Right ventricle myocardium inferior (tissue), 1 donor: ENCODE measurements around the gene GOLGA8M. TPM values are rescaled to one million over a fixed set of nuclear protein-coding genes. Genes with fewer than 3 reads are reported as not detected.
"Not testable (repeated sequence)": the region's sequence is repeated elsewhere in the genome, so short reads cannot be mapped to it uniquely, and the experiment has no call there.

ENCODE experiments used
- ATAC-seq: fragments of 200-7000 bp; cut with Tn5 transposase; one replicate; pipeline ENCODE4 v1.9.1; 2020; ENCODE audit warnings: mild to moderate bottlenecking, moderate library complexity
- DNase-seq: peaks from one replicate; pipeline ENCODE4 v3.0.0; 2021; ENCODE audit errors: missing footprints
- intact Hi-C: fragments of 100-400 bp; cut with DNase I; formaldehyde crosslinking; loops from one replicate; pipeline ENCODE4 v1.11.0; 2022
- long read RNA-seq: library from polyadenylated mRNA; unstranded; transcript quantifications from one replicate; pipeline ENCODE4 v2.0.0, GENCODE V29; 2021
- total RNA-seq: library from RNA; stranded (reverse); fragmentation: NEBNext Ultra II Directional; extraction: Animal tissue kit (Norgen Biotek cat#: 25700); gene quantifications from one replicate; pipeline ENCODE4 v1.2.1, GENCODE V29; 2021
- donor health status: DM: no; HTN: yes; CAD: no; lungs with severe emphysema.

Gene GOLGA8M, protein sequence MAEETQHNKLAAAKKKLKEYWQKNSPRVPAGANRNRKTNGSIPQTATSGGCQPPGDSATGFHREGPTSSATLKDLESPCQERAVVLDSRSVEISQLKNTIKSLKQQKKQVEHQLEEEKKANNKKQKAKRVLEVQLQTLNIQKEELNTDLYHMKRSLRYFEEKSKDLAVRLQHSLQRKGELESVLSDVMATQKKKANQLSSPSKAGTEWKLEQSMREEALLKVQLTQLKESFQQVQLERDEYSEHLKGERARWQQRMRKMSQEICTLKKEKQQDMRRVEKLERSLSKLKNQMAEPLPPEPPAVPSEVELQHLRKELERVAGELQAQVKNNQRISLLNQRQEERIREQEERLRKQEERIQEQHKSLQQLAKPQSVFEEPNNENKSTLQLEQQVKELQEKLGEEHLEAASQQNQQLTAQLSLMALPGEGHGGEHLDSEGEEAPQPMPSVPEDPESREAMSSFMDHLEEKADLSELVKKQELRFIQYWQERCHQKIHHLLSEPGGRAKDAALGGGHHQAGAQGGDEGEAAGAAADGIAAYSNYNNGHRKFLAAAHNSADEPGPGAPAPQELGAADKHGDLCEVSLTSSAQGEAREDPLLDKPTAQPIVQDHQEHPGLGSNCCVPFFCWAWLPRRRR
- 2.6 TPM for total RNA-seq
- long read RNA-seq: 0 reads

DNA sequence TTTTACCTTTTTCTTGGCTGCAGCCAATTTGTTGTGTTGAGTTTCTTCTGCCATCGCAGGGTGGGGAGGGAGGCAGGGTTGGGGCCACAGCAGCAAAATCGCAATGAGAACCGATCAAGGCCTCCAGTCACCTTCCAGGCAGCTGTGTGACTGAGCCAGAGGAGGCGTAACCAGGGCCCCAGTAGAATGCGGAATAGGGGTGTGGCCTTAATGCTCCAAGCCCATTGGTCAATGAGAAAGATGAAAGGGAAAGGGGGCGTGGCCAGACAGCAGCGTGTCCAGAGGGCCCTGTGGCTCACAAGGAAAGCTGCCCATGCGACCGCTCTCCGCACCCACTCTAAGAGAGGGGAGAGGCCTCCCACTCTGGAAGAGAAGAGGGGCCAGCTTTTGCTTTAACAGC lies at the start of gene GOLGA8M:
TSS of gene GOLGA8M (minus strand) at position 152 of the 400 bp plus-strand sequence. CDS start at position 54, 98 bp downstream.
- ATAC-seq, intact Hi-C loops, DNase-seq: not testable (repeated sequence)

GRCh38 chr15:28742890-28743289 lies 30.7 kb upstream of the GOLGA8M start:
- intact Hi-C loops, ATAC-seq, DNase-seq: not testable (repeated sequence)

DNA sequence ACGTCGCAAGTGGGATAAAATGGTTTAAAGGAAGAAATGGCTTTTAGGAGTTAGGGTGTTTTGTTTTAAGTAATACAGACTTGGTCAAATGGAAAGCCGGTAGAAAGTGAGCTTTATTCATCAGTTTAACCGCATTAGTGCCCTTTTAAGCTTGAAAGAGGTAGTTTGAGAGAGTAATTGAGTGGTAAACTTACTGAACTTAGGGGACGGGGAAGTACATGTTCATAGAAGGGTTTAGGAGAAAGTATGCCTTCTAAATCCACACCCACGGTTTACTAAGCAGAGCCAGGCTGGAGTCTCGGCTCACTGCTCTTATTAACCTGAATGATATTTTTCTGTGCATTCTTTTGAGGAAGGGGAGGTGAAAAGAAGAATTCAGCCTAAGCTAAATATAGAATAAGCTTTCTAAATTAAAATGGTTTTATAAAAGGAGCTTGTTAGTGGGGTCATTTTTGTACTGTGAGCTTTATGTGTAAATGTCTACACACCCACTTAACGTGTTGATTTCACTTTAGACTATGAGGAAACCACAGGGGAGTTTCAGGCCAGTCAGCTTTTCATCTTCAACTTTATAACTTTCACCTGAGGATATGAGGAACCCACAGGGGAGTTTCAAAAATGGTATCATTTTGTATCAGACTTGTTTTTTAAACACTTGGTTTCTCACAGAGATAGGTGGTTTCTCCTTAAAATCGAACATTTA lies 26.5 kb upstream of the GOLGA8M start:
- DNase-seq, ATAC-seq, intact Hi-C loops: not testable (repeated sequence)

DNA sequence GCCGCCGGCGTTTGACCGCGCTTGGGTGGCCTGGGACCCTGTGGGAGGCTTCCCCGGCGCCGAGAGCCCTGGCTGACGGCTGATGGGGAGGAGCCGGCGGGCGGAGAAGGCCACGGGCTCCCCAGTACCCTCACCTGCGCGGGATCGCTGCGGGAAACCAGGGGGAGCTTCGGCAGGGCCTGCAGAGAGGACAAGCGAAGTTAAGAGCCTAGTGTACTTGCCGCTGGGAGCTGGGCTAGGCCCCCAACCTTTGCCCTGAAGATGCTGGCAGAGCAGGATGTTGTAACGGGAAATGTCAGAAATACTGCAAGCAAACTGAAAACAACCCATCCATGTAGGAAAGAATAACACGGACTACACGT lies 26.0 kb upstream of the GOLGA8M start:
- DNase-seq, intact Hi-C loops: not testable (repeated sequence)
- ATAC-seq: peak; percentile 27

DNA sequence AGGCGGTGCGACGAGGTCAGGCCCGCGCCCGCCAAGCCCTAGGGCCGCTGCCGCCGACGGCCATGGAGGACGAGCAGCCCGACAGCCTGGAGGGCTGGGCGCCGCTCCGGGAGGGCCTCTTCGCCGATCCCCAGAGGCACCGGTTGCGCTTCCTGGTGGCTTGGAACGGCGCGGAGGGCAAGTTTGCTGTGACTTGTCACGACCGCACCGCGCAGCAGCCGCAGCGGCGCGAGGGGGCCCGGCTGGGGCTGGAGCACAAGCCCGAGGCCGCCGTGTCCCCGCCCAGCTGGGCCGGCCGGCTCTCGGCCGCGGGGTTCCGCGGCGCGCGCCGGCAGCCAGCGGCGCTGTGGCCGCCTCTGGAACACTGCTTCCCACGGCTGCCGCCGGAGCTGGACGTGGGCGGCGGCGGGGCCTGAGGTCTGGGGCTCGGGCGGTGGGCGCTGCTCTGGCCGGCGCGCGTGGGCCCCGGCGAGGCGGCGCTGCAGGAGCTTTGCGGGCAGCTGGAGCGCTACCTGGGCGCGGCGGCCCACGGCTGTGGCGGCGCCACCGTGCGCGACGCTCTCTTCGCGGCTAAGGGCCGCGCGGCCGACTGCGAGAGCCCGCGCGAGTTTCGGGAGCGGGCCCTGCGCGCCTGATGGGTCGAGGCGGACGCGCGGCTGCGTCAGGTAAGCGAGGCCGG lies 25.4 kb upstream of the GOLGA8M start:
- intact Hi-C loops: not testable (repeated sequence)
- DNase-seq: peak; percentile 77

DNA sequence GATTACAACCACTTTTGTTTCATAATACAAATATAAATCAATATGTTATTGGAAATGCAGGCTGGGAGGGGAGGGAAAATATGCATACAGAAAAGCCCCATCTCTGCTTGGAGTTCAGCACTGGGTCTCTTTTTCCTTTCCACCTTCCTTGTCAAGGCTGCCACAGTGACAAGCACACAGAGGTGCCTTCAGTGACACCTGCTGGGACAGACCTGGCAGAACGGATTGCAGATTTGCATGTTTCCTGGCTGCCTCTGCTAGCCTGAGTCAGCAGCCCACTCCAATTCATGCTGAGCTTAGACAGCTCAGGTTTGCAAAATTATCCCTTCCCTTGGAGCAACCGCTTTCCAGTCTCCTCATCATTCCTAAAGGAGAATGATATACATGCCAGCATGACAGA lies 15.8 kb upstream of the GOLGA8M start:
- intact Hi-C loops, DNase-seq, ATAC-seq: not testable (repeated sequence)

More for the DNA sequence above, 25.4 kb upstream of the GOLGA8M start:
- peak; percentile 96 for ATAC-seq

- ATAC-seq, intact Hi-C loops, DNase-seq: not testable (repeated sequence)
Observed at GRCh38 chr15:28727026-28727425, 14.8 kb upstream of the GOLGA8M start.

GRCh38 chr15:28726102-28726501 lies 13.9 kb upstream of the GOLGA8M start:
- ATAC-seq: no peak
- intact Hi-C loops: no loop called here
- DNase-seq: no peak

DNA sequence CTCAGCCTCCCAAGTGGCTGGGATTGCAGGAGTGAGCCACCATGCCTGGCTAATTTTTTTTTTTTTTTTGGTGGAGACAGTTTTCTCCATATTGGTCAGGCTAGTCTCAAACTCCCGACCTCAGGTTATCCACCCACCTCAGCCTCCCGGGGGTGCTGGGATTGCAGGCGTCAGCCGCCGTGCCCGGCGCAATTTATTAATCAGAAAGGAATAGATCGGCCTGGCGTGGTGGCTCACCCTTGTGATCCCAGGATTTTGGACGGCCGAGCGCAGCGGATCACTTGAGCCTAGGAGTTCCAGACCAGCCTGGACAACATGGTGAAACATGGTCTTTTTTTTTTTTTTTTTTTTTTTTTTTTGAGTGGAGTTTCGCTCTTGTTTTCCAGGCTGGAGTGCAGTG lies 13.3 kb upstream of the GOLGA8M start:
- intact Hi-C loops: no loop called here
- DNase-seq (no peak), ATAC-seq (no peak)

DNA sequence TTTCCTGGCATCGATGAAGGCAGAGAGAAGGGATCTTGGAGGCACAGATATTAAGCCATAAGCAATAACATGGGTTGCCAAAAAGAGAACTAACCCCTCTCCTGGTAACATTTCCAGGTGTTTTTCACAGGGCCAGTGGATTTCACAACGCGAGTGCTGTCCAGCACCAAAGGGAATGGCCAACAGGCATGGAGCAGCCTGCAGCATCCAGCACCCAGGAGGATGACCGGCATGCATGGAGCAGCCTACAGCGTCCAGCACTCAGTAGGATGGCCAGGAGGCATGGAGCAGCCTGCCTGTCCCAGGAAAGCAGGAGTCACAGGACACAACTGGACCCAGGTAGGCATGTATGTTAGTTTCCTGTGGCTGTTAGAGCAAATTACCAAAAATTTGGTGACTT lies 11.8 kb upstream of the GOLGA8M start:
- intact Hi-C loops, DNase-seq, ATAC-seq: not testable (repeated sequence)

DNA sequence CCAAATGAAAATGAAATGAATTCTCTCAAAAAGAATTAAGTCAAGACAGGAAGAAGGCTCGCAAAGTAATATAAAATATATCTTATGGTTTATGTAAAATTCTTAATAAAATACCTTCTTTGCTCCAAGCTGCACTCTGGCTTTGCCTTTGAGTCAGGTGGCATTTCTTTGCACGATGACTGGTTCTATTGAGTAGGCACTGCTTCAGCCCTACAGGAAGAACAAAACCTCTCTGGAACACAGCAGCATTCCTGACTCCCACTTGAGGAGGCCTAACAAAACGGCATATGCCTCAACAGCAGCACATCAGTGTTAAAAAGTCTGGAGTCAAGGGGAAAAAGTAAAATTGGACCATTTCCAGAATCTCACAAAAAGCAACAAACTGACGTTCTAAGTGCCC lies 7.4 kb upstream of the GOLGA8M start:
- DNase-seq, ATAC-seq, intact Hi-C loops: not testable (repeated sequence)

GRCh38 chr15:28718576-28718975 lies 6.4 kb upstream of the GOLGA8M start:
- DNase-seq, ATAC-seq, intact Hi-C loops: not testable (repeated sequence)

DNA sequence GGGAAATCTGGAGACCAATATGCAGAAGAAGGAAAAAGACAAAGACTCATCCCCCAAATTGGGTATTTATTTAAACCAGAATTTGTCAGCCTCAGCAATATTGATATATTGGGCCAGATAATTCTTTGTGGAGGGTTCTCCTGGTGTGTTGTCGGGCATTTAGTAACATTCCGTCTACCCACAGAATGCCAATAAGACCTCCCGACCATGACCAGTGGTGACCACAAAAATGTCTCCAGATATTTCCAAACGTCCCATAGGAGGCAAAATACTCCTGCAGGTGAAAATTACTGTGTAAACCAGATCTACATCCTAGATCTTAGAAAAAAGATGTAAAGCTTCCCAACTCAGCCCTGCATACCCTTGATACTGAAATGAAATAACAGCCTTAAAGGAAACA lies 2.0 kb upstream of the GOLGA8M start:
- ATAC-seq, DNase-seq, intact Hi-C loops: not testable (repeated sequence)

DNA sequence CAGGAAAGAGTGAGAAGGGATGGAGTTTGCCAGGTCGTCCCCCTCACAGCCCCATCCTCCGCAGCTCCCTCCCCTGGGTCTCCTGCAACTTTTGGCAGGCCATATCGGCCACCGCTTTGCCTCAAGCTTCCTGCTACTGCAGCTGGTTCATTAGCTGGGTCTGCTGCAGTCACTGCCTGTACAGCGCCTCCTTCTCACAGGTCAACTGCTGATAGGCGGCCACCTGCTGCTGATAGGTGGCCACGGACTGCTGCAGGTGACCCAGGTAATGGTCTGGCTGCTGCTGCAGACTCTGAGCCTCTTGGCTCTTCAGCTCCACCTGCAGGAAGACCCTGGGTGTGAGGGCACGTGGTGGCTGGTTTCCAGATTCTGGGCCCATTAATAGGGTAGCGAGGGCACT lies 8.3 kb downstream of the GOLGA8M start:
- intact Hi-C loops, DNase-seq, ATAC-seq: not testable (repeated sequence)

DNA sequence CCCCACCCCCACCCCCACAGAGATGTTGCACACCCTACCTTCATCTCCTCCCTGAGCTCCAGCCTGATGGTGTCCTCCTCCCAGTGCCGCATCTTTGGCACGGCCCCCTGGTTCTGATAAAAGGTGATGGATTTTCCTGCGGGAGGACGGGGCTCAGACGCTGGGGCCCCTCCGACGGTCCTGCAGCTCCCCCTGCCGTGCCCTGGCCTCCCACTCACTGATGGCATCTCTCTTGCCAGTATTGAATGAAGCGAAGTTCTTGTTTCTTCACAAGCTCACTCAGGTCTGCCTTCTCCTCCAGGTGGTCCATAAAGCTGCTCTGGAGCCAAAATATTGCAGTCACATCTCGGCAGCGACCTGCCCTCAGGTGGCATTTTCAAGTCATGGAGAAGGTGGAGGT lies 9.8 kb downstream of the GOLGA8M start:
- ATAC-seq, intact Hi-C loops, DNase-seq: not testable (repeated sequence)

DNA sequence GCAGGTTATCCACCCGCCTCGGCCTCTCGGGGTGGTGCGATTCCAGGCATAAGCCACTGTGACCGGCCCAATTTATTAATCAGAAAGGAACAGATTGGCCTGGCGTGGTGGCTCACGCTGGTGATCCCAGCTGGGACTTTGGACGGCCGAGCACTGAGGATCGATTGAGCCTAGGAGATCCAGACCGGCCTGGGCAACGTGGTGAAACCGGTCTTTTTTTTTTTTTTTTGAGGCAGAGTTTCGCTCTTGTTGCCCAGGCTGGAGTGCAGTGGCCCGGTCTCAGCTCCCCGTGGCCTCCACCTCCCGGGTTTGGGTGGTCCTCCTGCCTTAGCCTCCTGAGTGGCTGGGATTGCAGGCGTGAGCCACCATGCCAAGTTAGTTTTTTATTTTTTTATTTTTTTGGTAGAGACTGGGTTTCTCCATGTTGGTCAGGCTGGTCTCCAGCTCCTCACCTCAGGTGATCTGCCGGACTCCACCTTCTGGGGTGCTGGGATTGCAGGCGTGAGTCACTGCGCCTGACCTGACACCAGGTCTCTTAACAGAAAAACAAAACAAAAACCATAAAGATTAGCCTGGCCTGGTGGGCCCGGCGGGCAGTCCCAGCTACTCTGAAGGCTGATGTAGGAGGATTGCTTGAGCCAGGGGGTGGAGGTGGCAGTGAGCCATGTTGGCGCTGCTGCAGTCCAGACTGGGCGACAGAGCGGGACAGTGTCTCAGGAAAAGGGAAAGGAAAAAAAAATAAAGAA lies 18.0 kb downstream of the GOLGA8M start:
- ATAC-seq, intact Hi-C loops, DNase-seq: not testable (repeated sequence)

DNA sequence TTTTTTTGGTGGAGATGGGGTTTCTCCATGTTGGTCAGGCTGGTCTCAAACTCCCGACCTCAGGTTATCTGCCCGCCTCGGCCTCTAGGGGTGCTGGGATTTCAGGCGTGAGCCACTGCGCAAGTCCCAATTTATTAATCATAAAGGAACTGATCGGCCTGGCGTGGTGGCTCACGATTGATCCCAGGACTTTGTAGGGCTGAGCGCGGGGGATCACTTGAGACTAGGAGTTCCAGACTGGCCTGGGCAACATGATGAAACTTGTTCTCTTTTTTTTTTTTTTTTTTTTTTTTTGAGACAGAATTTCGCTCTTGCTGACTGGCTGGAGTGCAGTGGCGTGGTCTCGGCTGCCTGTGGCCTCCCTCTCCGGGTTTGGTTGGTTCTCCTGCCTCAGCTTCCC lies 19.2 kb downstream of the GOLGA8M start:
- ATAC-seq, intact Hi-C loops: not testable (repeated sequence)
- peak; percentile 48 for DNase-seq

GRCh38 chr15:28673533-28673932 lies 38.7 kb downstream of the GOLGA8M start:
- ATAC-seq, intact Hi-C loops, DNase-seq: not testable (repeated sequence)
